LHCN-M2 (cell line): ENCODE measurements around the gene ITPRIPL2. TPM values are rescaled to one million over a fixed set of nuclear protein-coding genes. Genes with fewer than 3 reads are reported as not detected.

ENCODE experiments used
- DNase-seq: peaks from one replicate; pipeline ENCODE4 v3.0.0-alpha.2; 2012; ENCODE audit warnings: low read depth
- total RNA-seq: library from RNA; depleted of rRNA; stranded (reverse); fragments of >200 nt; gene quantifications from 2 replicates; pipeline ENCODE4 v1.2.3, GENCODE V29; 2014

Gene ITPRIPL2
- total RNA-seq, 1 experiment from 2014 or later = 42.3 TPM

DNA sequence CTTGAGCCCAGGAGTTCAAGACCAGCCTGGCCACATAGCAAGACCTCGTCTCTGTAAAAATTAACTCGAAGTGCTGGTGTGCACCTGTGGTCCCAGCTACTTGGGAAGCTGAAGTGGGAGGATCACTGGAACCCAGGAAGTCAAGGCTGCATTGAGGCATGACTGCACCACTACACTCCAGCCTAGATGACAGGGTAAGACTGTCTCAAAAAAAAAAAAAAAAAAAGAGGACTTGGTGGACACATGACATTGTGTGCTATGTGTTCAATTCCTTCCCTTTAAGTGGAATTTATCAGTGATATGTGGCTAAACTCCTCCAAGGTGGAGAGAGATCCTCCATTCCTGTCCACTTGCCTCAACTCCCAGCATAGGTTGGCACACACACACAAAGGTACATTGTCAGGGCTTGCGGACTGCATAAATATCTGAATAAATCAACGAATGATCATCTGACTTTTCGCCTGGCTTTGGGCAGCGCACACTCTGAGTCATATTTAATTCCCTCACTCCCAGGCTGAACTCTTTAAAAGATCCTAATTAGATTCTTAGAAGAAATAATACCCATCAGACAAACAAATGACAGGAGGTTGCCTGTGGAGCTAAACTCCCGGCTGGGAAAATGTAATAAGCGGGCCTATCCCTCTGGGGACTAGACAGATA is 29.3 kb downstream of the ITPRIPL2 start:
- no peak for DNase-seq

- no peak for DNase-seq
Observed at GRCh38 chr16:19143599-19143956, 29.8 kb downstream of the ITPRIPL2 start.

DNA sequence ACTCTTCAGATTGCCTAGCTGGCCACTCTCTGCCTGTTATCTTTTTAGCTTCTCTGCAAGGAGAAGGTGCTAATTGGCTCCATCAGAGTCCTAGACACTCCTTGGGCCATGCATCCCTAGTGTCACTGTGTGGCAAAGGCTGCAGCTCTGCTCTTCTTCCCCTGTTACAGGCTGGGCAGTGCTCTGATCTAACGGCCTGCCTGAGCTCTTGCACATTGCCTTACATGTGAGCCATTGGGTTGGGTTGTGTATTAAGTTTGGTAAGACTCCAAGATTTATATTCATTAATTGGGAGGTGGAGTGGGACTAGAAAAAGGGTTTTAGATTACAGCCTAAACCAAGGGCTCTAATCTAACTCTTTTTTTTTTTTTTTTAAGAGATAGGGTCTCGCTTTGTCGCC is 31.2 kb downstream of the ITPRIPL2 start:
- no peak for DNase-seq

GRCh38 chr16:19147126-19147525 is 33.4 kb downstream of the ITPRIPL2 start:
- no peak for DNase-seq

DNA sequence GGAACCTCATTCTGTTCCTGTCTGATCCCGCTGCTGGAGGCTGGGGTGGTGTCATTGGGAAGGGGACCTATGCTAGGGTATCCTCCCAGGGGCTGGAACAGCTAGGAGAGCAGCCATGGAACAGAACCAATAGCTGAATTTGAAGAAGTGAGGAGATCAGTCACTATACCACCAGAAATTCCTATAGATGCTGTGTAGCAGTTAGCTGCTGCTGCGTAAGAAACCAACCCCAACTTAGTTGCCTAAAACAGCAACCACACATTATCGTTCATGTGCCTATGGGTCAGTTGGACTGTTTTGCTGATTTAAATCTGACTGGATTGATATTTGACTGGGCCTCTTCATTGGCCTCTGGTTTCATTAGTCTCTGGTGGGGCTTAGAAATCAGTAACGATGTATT is 33.9 kb downstream of the ITPRIPL2 start:
- no peak for DNase-seq

DNA sequence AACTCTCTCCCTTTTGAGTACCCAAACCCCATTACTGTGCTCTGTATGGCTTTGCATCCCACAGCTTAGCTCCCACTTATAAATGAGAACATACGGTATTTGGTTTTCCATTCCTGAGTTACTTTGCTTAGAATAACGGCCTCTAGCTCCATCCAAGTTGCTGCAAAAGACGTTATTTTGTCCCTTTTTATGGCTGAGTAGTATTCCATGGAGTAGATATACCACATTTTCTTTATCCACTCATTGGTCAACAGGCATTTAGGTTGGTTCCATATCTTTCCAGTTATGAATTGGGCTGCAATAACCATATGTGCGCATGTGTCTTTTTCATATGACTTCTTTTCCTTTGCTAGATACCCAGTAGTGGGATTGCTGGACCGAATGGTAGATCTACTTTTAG is 34.4 kb downstream of the ITPRIPL2 start:
- DNase-seq = no peak

- DNase-seq = no peak
Observed at GRCh38 chr16:19151310-19151709, 37.5 kb downstream of the ITPRIPL2 start.

DNA sequence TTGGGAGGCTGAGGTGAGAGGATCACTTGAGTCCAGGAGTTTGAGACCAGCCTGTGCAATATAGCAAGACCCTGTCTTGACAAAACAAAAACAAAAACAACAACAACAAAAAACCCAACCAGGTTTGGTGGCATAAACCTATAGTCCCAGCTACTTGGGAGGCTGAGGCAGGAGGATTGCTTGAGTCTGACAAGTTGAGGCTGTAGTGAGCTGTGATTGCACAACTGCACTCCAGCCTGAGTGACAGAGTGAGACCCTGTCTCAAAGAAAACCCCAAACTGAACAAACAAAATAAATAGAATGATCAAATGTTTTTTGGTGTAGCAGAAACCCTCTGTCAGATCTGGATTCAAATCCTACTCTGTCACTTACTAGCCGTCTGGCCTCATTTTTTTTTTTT is 38.3 kb downstream of the ITPRIPL2 start:
- no peak for DNase-seq

DNA sequence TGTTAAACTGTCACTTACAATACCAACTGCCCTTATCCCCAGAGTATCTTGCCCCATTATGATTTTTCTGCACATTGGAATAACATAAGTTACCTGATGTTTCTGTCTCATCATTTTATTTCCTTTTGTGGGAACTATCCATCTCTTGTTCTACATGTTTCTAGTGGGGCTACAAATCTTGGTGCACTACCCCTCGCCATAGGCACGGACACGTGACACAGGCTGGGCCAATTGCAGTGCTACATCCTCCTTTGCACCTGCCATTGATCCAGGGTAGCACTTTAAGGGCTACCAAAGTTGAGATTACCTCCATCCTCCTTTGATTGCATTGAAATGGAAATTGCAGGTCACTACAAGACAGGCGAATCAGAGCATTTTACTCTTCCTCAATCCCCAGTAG is 40.1 kb downstream of the ITPRIPL2 start:
- DNase-seq = no peak

DNA sequence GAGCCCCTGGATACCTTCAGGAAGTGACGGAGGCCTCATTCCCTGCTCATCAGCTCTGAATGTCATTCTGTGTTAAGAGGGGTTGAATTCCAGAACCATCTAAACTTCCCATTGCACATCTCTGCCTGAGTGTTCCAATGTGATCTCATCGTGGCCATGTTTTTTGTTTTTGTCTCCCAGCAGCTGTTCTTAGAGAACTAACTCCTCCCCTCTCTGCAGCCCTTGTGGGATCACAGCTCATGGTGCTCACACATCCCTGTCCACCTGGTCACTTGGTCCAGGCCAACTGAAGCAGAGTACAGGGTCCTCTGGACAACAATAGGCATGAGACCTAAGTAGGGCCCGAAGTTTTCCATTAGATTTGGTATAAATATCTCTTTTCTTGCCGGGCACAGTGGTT is 48.3 kb downstream of the ITPRIPL2 start:
- DNase-seq = peak; percentile 58

- no peak for DNase-seq
Observed at GRCh38 chr16:19163215-19163614, 49.5 kb downstream of the ITPRIPL2 start.

GRCh38 chr16:19164285-19164684 is 50.5 kb downstream of the ITPRIPL2 start:
- DNase-seq = no peak

GRCh38 chr16:19165101-19165500 is 51.3 kb downstream of the ITPRIPL2 start:
- no peak for DNase-seq

- DNase-seq = no peak
Observed at GRCh38 chr16:19166500-19166899, 52.7 kb downstream of the ITPRIPL2 start.

DNA sequence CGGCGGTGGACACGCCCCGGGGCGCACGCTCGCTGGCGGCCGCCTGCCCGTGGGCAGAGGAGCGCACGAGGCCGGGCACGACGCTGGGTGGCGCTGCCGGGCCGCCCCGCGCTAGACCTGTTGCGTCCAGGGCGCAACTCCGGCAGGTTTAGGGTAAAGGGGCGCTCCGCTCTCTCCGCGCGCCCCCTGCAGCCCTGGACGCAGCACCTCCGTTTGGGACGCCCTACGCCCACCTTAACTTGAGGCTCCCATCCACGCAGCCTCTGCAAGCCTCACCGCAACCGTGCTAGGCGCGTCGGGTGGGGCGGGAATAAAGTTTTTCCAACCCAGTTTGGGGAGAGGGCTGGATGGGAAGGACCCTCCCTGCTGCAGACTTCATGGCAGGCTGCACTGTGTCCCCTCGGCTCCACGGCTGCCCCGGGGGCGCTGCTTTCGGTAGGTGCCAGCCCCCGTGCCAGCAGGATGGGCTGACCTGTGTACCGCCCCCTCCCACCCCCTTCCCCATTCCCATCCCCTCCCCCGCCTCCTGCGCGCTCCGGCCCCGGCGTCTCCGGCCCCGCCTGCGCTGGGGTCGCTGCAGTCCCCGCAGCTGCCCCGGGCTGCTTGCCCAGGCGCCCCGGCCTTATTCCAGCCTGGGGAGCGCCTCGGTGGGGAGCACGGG is 54.1 kb downstream of the ITPRIPL2 start, which contains the start of gene SYT17:
Gene SYT17 (plus strand): TSS at position 531 of the 661 bp plus-strand sequence. CDS start 407 bp downstream, outside the sequence.
- peak; percentile 42 for DNase-seq

GRCh38 chr16:19168371-19169081 is 54.8 kb downstream of the ITPRIPL2 start:
- DNase-seq = no peak

GRCh38 chr16:19169082-19169639 is 55.4 kb downstream of the ITPRIPL2 start:
- DNase-seq = no peak

GRCh38 chr16:19170043-19170655 is 56.4 kb downstream of the ITPRIPL2 start:
- no peak for DNase-seq
